Measurements from ENCODE around the gene EPHA6.
"Not testable (repeated sequence)": the region's sequence is repeated elsewhere in the genome, so short reads cannot be mapped to it uniquely, and the experiment has no call there.

EPHA6 gene

GRCh38 chr3:97485206-97485605 lies 670.8 kb downstream of the EPHA6 start:
- FAIRE-seq = no peak
- no peak for TF ChIP-seq SPI1 (IDR thresholded peaks at IDR 0.05; ENCODE audit: low read depth, low read length)
- TF ChIP-seq POLR2A (IDR thresholded peaks at IDR 0.05; ENCODE audit: low read depth, low read length) = no peak
- no peak for TF ChIP-seq POU2F2 (IDR thresholded peaks at IDR 0.05; ENCODE audit: low read depth, low read length)
- TF ChIP-seq PAX5 (IDR thresholded peaks at IDR 0.05; ENCODE audit: insufficient read depth, low read length, severe bottlenecking) = no peak
- no peak for TF ChIP-seq TAF1 (IDR thresholded peaks at IDR 0.05; ENCODE audit: low read depth, low read length)
- TF ChIP-seq POLR2AphosphoS5 (IDR thresholded peaks at IDR 0.05; ENCODE audit: low read depth, low read length) = no peak

GRCh38 chr3:97487587-97487986 lies 673.2 kb downstream of the EPHA6 start:
- DNase-seq (ENCODE audit: insufficient read length, low spot score) (no peak), FAIRE-seq (no peak)
- no peak for TF ChIP-seq POLR2AphosphoS5 (IDR thresholded peaks at IDR 0.05; ENCODE audit: low read depth, low read length)
- TF ChIP-seq POU2F2 (IDR thresholded peaks at IDR 0.05; ENCODE audit: low read depth, low read length) = no peak

More at GRCh38 chr3:97485206-97485605, 670.8 kb downstream of the EPHA6 start:
- no peak for DNase-seq (ENCODE audit: insufficient read length, low spot score)

- TF ChIP-seq PAX5 (IDR thresholded peaks at IDR 0.05; ENCODE audit: insufficient read depth, low read length, severe bottlenecking) (no peak), TAF1 (IDR thresholded peaks at IDR 0.05; ENCODE audit: low read depth, low read length) (no peak), POLR2A (IDR thresholded peaks at IDR 0.05; ENCODE audit: low read depth, low read length) (no peak), SPI1 (IDR thresholded peaks at IDR 0.05; ENCODE audit: low read depth, low read length) (no peak), POLR2AphosphoS5 (IDR thresholded peaks at IDR 0.05; ENCODE audit: low read depth, low read length) (no peak), POU2F2 (IDR thresholded peaks at IDR 0.05; ENCODE audit: low read depth, low read length) (no peak)
- no peak for FAIRE-seq
- no peak for DNase-seq (ENCODE audit: insufficient read length, low spot score)
Measured at GRCh38 chr3:97488741-97489140, 674.3 kb downstream of the EPHA6 start.

GRCh38 chr3:97495896-97496295 lies 681.5 kb downstream of the EPHA6 start:
- TF ChIP-seq POLR2A (IDR thresholded peaks at IDR 0.05; ENCODE audit: low read depth, low read length) = no peak
- no peak for TF ChIP-seq TAF1 (IDR thresholded peaks at IDR 0.05; ENCODE audit: low read depth, low read length)
- TF ChIP-seq PAX5 (IDR thresholded peaks at IDR 0.05; ENCODE audit: insufficient read depth, low read length, severe bottlenecking) = no peak
- FAIRE-seq (no peak), DNase-seq (ENCODE audit: insufficient read length, low spot score) (no peak)

GRCh38 chr3:97497138-97497537 lies 682.7 kb downstream of the EPHA6 start:
- TF ChIP-seq POLR2AphosphoS5 (IDR thresholded peaks at IDR 0.05; ENCODE audit: low read depth, low read length) = no peak
- no peak for TF ChIP-seq POLR2A (IDR thresholded peaks at IDR 0.05; ENCODE audit: low read depth, low read length)
- no peak for TF ChIP-seq TAF1 (IDR thresholded peaks at IDR 0.05; ENCODE audit: low read depth, low read length)
- TF ChIP-seq PAX5 (IDR thresholded peaks at IDR 0.05; ENCODE audit: insufficient read depth, low read length, severe bottlenecking) = no peak
- no peak for TF ChIP-seq POU2F2 (IDR thresholded peaks at IDR 0.05; ENCODE audit: low read depth, low read length)
- no peak for TF ChIP-seq SPI1 (IDR thresholded peaks at IDR 0.05; ENCODE audit: low read depth, low read length)
- FAIRE-seq (no peak), DNase-seq (ENCODE audit: insufficient read length, low spot score) (no peak)

- no peak for TF ChIP-seq TAF1 (IDR thresholded peaks at IDR 0.05; ENCODE audit: low read depth, low read length)
- no peak for TF ChIP-seq SPI1 (IDR thresholded peaks at IDR 0.05; ENCODE audit: low read depth, low read length)
- TF ChIP-seq POLR2AphosphoS5 (IDR thresholded peaks at IDR 0.05; ENCODE audit: low read depth, low read length) = no peak
- TF ChIP-seq POLR2A (IDR thresholded peaks at IDR 0.05; ENCODE audit: low read depth, low read length) = no peak
- TF ChIP-seq PAX5 (IDR thresholded peaks at IDR 0.05; ENCODE audit: insufficient read depth, low read length, severe bottlenecking) = no peak
- FAIRE-seq = no peak
Measured at GRCh38 chr3:97504463-97504862, 690.1 kb downstream of the EPHA6 start.

GRCh38 chr3:97510795-97511194 lies 696.4 kb downstream of the EPHA6 start:
- FAIRE-seq (no peak), DNase-seq (ENCODE audit: insufficient read length, low spot score) (no peak)
- TF ChIP-seq POLR2A (IDR thresholded peaks at IDR 0.05; ENCODE audit: low read depth, low read length) (no peak), PAX5 (IDR thresholded peaks at IDR 0.05; ENCODE audit: insufficient read depth, low read length, severe bottlenecking) (no peak), POU2F2 (IDR thresholded peaks at IDR 0.05; ENCODE audit: low read depth, low read length) (no peak), SPI1 (IDR thresholded peaks at IDR 0.05; ENCODE audit: low read depth, low read length) (no peak), TAF1 (IDR thresholded peaks at IDR 0.05; ENCODE audit: low read depth, low read length) (no peak), POLR2AphosphoS5 (IDR thresholded peaks at IDR 0.05; ENCODE audit: low read depth, low read length) (no peak)

More at GRCh38 chr3:97504463-97504862, 690.1 kb downstream of the EPHA6 start:
- no peak for DNase-seq (ENCODE audit: insufficient read length, low spot score)

GRCh38 chr3:97515076-97515475 lies 700.7 kb downstream of the EPHA6 start:
- no peak for FAIRE-seq
- TF ChIP-seq POU2F2 (IDR thresholded peaks at IDR 0.05; ENCODE audit: low read depth, low read length) = no peak
- no peak for TF ChIP-seq TAF1 (IDR thresholded peaks at IDR 0.05; ENCODE audit: low read depth, low read length)
- no peak for TF ChIP-seq SPI1 (IDR thresholded peaks at IDR 0.05; ENCODE audit: low read depth, low read length)
- TF ChIP-seq PAX5 (IDR thresholded peaks at IDR 0.05; ENCODE audit: insufficient read depth, low read length, severe bottlenecking) = no peak
- DNase-seq (ENCODE audit: insufficient read length, low spot score) = no peak

- TF ChIP-seq PAX5 (IDR thresholded peaks at IDR 0.05; ENCODE audit: insufficient read depth, low read length, severe bottlenecking) (no peak), TAF1 (IDR thresholded peaks at IDR 0.05; ENCODE audit: low read depth, low read length) (no peak), POU2F2 (IDR thresholded peaks at IDR 0.05; ENCODE audit: low read depth, low read length) (no peak), POLR2A (IDR thresholded peaks at IDR 0.05; ENCODE audit: low read depth, low read length) (no peak), SPI1 (IDR thresholded peaks at IDR 0.05; ENCODE audit: low read depth, low read length) (no peak), POLR2AphosphoS5 (IDR thresholded peaks at IDR 0.05; ENCODE audit: low read depth, low read length) (no peak)
- DNase-seq (ENCODE audit: insufficient read length, low spot score) (no peak), FAIRE-seq (no peak)
Measured at GRCh38 chr3:97530691-97531090, 716.3 kb downstream of the EPHA6 start.

- DNase-seq (ENCODE audit: insufficient read length, low spot score); FAIRE-seq: not testable (repeated sequence)
Measured at GRCh38 chr3:97547573-97547972, 733.2 kb downstream of the EPHA6 start.

GRCh38 chr3:97550408-97550807 lies 736.0 kb downstream of the EPHA6 start:
- FAIRE-seq (no peak), DNase-seq (ENCODE audit: insufficient read length, low spot score) (no peak)
- TF ChIP-seq SPI1 (IDR thresholded peaks at IDR 0.05; ENCODE audit: low read depth, low read length) (no peak), POU2F2 (IDR thresholded peaks at IDR 0.05; ENCODE audit: low read depth, low read length) (no peak), POLR2AphosphoS5 (IDR thresholded peaks at IDR 0.05; ENCODE audit: low read depth, low read length) (no peak), PAX5 (IDR thresholded peaks at IDR 0.05; ENCODE audit: insufficient read depth, low read length, severe bottlenecking) (no peak), TAF1 (IDR thresholded peaks at IDR 0.05; ENCODE audit: low read depth, low read length) (no peak), POLR2A (IDR thresholded peaks at IDR 0.05; ENCODE audit: low read depth, low read length) (no peak)
